ENCODE measurements around the gene SPACDR.

DNA sequence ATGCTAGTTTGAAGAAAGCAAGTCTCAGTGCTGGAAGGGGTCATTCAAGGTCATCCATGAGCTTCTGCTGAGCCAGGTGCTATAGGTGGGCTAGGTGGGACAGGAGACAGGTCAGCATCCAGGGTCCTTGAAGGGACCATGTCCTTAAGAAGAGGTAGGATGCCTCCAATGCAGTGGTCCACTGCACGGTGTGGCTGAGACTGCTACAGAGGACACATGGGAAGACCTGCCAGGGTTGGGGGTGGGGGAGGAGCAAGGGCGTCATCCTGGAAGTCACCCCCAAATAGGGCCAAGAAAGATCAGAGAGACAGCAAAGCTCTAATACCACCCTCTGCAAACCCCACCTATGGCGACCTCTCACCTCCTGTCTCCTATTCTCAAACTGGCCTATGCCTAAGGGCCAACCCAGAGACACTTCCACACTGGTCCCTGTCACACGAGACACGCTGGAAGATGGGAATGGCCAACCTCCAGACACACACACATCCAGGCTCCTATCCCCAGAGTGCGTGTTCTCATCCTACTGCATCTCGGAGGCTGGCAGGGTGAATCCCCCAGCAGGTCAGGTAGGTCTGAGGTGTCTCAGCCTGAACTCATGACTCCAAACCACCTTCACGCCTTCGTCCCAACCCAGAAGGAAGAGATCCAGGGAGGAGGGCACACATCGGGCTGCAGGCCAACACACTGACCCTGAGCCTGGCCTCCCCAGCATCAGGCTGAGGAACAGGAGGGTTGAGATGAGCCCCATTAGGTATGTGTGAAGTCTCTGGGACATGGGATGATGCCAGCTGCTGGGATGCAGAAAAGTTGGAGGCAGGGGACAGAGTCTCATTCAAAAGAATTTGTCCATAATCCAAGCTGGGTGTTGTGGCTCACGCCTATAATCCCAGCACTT, 22.2 kb downstream of the SPACDR start:
- TF ChIP-seq, protein P1, sequence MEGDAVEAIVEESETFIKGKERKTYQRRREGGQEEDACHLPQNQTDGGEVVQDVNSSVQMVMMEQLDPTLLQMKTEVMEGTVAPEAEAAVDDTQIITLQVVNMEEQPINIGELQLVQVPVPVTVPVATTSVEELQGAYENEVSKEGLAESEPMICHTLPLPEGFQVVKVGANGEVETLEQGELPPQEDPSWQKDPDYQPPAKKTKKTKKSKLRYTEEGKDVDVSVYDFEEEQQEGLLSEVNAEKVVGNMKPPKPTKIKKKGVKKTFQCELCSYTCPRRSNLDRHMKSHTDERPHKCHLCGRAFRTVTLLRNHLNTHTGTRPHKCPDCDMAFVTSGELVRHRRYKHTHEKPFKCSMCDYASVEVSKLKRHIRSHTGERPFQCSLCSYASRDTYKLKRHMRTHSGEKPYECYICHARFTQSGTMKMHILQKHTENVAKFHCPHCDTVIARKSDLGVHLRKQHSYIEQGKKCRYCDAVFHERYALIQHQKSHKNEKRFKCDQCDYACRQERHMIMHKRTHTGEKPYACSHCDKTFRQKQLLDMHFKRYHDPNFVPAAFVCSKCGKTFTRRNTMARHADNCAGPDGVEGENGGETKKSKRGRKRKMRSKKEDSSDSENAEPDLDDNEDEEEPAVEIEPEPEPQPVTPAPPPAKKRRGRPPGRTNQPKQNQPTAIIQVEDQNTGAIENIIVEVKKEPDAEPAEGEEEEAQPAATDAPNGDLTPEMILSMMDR (conservative IDR thresholded peaks at IDR 0.05; ENCODE audit: low read depth, low read length), result no peak
- TF ChIP-seq EZH2 (IDR thresholded peaks at IDR 0.05; ENCODE audit: borderline replicate concordance, low read depth, low read length, poor library complexity, severe bottlenecking), result no peak

Data from A673 (cell line).